VCaP (cell line): ENCODE results near the gene B4GALNT4.
"Not testable (repeated sequence)": the region's sequence is repeated elsewhere in the genome, so short reads cannot be mapped to it uniquely, and the experiment has no call there.

Source experiments
- H3K27ac ChIP-seq: fragments of 450-650 bp; 2 replicates; pipeline ENCODE4 v1.5.1; 2017
- CTCF ChIP-seq: fragments of 450-650 bp; conservative IDR thresholded peaks from 2 replicates; pipeline ENCODE4 v1.5.1; 2017; ENCODE audit warnings: mild to moderate bottlenecking, moderate library complexity

B4GALNT4 gene

DNA sequence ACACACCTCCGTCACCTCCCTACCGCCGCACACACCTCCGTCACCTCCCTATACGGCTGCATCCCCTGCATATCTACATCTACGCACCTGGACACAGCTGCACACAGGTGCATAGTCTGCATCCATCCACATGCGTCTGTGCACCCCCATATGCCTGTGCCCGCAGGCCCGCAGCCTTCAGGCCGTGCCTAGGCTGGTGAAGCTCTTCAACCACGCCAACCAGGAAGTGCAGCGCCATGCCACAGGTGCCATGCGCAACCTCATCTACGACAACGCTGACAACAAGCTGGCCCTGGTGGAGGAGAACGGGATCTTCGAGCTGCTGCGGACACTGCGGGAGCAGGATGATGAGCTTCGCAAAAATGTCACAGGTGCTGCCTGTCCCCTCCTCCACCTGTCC, 29.5 kb downstream of the B4GALNT4 start:
- no peak overlapping the region for H3K27ac ChIP-seq
- TF ChIP-seq CTCF: no peak

DNA sequence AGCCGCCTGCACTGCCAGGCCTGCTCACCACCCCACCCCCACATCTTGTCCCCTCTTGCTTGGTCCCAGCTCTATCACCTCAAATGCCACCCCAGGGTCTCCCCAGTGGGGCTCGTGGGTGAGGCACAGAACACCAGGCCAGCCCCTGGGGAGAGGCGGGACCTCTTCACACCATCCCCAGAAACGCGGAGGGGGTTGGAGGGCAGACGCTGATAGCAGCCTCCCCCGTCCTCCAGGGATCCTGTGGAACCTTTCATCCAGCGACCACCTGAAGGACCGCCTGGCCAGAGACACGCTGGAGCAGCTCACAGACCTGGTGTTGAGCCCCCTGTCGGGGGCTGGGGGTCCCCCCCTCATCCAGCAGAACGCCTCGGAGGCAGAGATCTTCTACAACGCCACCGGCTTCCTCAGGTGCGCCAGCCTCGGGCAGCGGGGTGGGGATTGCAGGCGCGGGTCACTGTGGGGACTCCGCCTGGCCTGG, 30.5 kb downstream of the B4GALNT4 start:
- no peak for TF ChIP-seq CTCF
- no peak overlapping the region for H3K27ac ChIP-seq

- no peak overlapping the region for H3K27ac ChIP-seq
- TF ChIP-seq CTCF: no peak
Measured at GRCh38 chr11:400241-400689, 31.0 kb downstream of the B4GALNT4 start.

- not testable (repeated sequence) for H3K27ac ChIP-seq
Measured at GRCh38 chr11:401196-401595, 31.9 kb downstream of the B4GALNT4 start.

- no peak overlapping the region for H3K27ac ChIP-seq
Measured at GRCh38 chr11:403021-403760, 33.9 kb downstream of the B4GALNT4 start.

GRCh38 chr11:403761-404431, 34.6 kb downstream of the B4GALNT4 start:
- no peak overlapping the region for H3K27ac ChIP-seq
- TF ChIP-seq CTCF: no peak

More at GRCh38 chr11:403021-403760, 33.9 kb downstream of the B4GALNT4 start:
- no peak for TF ChIP-seq CTCF

DNA sequence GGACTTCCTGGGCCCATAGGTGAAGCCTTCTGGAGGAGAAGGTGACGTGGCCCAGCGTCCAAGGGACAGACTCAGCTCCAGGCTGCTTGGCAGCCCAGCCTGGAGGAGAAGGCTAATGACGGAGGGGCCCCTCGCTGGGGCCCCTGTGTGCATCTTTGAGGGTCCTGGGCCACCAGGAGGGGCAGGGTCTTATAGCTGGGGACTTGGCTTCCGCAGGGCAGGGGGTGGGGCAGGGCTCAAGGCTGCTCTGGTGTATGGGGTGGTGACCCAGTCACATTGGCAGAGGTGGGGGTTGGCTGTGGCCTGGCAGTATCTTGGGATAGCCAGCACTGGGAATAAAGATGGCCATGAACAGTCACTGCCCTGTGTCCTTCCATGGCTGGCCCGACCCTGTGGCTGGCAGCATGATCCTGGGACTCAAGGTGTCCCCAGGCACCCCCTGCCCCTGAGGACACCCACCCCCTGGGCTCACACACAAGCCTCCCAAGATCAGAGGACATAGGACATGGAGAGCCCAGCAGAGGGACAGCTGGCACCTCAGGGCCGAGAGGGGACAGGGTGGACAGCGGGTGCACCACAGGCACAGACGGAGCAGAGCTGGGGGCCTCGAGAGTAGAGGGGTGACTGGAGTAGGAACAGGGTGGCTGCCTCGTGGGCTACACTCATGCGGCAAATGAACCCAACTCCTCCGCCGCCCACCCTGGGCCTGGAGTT, 35.4 kb downstream of the B4GALNT4 start:
- H3K27ac ChIP-seq: no peak overlapping the region
- TF ChIP-seq CTCF: no peak
